ENCODE data around the gene TPP2.
A peak's percentile ranks its signal among the peaks of the same experiment; 100 is the strongest.

Gene TPP2

GRCh38 chr13:102697264-102697663 is 100.5 kb downstream of the TPP2 start:
- DNase-seq, result no peak

DNA sequence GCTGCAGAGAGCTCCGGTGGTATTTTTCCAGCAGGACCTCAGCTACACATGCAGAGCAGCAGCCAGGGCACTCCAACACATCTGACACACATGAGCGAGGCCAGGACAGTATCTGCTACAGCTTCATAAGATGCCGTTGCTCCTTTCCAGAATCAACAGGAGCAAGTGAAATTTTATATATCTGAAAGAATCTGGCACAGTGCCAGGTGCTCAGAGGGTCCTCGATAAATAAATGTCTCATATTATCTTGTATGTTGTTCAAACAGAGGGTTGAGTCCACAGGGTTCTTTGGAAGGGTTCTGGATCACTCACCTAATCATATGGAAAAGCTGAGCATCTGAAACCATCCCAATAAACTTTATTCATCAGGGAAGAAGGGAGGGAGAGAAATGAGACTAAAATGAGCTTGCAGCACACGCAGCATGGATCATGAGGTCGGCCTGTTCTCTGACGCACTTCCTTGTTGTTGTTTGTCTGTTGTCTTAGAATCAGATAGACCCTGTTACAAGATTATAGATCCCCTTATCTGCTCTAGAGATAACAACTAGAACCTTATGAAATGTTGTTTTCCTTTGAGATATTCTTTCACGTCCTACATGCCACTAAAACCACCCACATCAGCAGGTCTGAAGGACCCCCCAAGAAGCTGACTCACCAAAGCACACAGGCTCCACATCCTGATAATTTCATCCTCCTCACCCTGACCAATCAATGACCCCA is 101.3 kb downstream of the TPP2 start:
- DNase-seq, result no peak

GRCh38 chr13:102698649-102698980 is 101.8 kb downstream of the TPP2 start:
- no peak for DNase-seq

DNA sequence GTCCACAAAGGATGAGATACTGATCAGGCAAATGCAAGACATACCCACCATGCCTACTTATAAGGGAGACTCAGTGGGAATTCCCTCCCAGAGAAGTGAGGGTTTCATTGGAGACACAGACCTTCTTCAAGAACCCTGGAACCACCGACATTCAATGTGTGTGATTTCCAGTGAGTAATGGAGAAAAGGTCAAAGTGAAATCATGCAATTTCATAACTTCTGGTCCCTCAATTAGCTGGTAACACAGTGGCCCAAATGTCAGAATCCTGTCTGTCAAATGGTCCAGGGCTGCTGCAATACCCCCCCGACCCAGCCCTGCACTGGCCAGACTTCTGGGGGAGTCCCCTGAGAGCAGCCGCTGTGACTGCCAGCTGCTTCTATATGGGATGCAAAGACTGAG is 102.7 kb downstream of the TPP2 start:
- no peak for DNase-seq

DNA sequence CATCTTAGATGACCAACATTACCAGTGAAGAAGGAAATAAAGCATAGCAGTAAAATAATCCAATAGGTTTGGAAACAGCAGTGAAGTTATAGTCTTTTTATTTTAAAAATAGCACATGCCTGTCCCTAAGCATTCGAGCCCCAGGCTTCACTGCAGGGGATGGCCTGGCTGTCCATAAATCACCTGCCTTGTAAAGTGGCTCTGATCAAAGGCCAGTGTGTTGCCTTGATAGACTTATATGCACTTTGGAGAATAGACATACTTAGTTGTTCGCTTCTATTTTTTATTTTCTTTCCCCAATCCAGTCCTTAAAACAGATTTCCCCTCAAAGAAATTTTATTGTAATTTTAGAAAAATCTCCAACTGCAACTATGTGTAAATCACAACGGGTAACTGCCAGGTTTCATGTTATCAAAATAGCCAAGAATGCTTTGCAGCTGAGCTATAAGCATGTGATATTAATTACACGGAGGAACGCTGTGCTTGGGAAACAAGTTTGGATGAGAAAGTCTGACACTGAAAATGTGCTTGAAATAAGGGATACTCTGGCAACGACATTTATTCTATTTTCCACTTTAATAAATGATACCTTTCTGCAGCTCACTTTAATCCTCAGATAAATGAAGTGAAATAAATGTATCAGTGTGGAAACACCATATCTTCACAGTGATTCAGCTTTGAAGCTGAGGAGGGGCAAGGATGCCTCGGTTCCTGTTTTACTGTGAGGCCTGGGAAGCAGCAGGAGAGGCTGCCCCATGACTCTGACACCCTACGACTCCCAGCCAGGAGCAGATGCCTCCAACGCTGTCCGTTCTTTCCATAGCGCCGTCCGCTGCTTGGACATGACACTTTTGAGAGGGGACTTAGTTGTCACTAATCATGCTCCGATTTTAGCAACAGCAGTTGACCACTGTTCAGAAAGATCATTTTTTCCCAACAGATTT is 103.6 kb downstream of the TPP2 start:
- no peak for DNase-seq

DNA sequence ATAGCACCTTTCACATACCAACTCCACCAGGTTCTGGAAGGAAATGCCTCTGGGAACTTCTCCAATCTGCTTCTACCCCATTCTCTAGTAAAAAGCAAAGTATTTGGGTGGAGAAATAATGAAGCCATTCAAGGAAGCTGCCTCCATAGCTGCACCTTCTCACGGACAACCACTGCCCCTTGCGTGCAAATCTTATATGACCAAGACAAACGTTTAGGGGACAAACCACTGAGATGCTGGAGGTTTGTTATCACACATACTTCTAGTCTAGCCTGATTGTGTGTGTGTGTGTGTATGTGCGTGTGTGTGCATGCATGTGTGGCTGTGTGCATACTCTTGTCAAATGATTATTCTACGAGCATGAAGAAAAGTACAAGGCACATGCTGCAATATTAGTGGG is 104.5 kb downstream of the TPP2 start:
- no peak for DNase-seq

DNA sequence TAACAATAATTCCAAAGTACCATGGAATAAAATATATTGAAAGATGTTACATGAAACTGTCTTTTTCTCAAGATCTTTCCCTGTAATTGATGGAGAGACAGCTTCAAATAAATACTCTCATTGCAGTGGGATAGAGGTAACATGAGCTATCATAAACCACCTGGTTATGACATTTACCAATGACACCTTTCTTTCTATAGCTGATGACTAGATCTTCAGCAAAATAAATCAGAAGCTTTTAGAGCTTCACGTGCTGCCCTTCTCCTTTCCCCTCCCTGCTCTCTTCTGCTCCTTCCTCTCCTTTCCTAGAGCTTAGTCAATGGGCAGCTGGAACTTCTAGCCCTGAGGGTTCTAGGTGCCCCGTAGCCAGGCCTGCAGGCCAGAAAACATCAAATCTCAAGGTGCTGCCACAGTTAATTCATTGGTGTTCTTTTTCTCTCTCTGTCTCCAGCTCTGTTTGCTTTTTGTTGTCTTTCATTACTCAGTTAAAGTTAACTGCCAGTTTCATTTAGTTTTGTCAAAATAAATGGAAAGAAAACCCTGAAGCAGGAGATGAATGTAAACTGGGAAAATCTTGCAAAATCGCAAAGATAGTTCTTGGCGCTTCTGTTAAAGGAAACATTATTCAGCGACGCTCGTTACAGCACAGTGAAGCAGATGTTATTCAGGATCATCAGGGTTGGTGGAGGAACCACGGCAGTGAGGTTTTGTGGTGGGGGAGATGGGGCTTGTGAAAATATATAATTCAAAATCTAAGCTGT is 106.4 kb downstream of the TPP2 start:
- no peak for DNase-seq

- DNase-seq, result no peak
Observed at GRCh38 chr13:102703726-102704035, 106.9 kb downstream of the TPP2 start.

GRCh38 chr13:102704238-102705058 is 107.7 kb downstream of the TPP2 start:
- DNase-seq, result no peak

GRCh38 chr13:102707467-102707866 is 110.7 kb downstream of the TPP2 start:
- DNase-seq, result no peak

- no peak for DNase-seq
Observed at GRCh38 chr13:102708211-102708610, 111.4 kb downstream of the TPP2 start.

DNA sequence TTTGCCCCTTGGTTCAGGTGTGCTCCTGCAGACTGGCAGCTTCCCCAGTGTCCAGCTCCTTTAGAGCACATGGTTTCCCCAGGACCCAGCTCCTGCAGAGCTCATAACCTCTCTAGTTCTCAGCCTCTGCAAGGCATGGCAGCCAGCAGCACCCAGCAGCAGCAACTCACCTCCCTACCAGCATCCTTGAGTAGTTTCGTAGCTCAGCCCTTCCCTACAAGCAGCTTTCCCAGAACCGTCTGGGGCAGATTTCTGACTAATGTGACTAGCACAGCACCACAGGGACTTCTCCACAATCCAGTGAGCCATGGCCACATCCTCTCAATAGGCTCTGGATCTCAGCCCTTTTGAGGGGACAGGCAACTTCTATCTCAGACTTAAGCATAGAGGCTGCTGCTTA is 112.2 kb downstream of the TPP2 start:
- DNase-seq, result no peak

- no peak for DNase-seq
Observed at GRCh38 chr13:102709536-102709935, 112.8 kb downstream of the TPP2 start.

GRCh38 chr13:102710261-102710679 is 113.5 kb downstream of the TPP2 start:
- DNase-seq, result no peak

DNA sequence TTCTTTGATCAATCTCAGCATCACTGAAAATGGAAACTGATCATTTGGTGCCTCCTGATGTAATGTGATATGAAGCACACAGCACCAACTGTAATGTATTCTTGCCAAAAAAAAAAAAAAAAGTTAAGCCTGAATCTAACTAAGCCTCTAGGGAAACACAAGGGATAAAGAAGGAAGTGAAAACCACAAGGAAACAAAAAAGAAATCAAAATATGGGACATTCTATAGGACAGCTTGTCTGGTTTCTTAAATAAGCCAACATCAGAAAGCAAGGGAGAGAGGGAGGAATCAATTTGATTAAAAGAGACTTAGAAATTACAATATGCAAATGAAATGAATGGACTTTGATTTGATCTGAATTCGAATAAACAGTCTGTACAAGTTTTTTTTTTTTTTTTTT is 118.7 kb downstream of the TPP2 start:
- no peak for DNase-seq

- no peak for DNase-seq
Observed at GRCh38 chr13:102718746-102719145, 122.0 kb downstream of the TPP2 start.

DNA sequence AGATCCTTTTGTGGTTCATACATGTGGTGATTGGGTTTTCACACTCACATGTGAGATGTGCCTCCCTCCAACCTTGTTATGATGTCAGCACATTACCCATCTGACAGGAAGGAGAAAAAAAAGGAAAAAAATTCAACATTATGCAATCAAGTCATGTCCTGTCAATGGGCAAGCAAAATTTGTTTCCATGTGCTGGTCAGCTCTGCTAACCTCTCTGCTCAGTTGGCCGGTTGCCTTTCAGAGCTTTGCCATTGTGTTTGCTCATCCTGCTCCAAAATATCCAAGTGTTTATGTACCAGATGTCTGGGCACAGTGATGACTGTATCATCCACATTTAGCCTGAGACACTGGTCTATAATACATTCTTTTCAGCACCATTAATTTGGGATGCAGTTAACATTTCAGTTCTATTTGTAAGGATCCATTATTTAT is 125.0 kb downstream of the TPP2 start:
- DNase-seq, result peak; percentile 45

GRCh38 chr13:102724923-102725322 is 128.1 kb downstream of the TPP2 start:
- DNase-seq, result no peak

DNA sequence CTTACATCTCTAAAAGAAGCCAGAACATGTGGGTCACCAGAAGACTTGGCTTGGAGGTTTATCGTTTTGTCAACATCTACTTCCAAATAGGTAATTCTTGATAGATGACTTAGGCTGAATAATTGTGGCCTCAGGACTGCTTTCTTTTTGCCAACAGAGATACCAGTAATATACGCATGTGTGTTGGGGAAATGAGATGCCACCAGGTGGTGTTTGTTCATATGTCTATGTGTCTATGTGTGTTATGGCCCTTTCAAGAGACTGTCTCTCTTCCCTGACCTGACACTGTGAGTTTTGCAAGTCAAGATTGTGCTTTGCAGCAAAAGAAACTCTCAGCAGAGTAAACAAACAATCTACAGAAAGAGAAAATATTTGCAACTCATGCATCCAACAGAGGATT is 129.6 kb downstream of the TPP2 start:
- peak; percentile 49 for DNase-seq

Data from NCI-H446 treated with DMSO at 0.1 percent for 48 hours (cell line).